Activated CD4-positive, alpha-beta memory T cell treated with anti-CD3 and anti-CD28 coated beads, Interleukin-2, amount 10 ng/mL, durations not matched to agents 7 days and 5 days (primary cell): Measurements from ENCODE around the gene EPHA7. TPM values are rescaled to one million over a fixed set of nuclear protein-coding genes. Genes with fewer than 3 reads are reported as not detected.

Experiments used
- CTCF ChIA-PET: fragments of 350-600 bp; sonication (Branson Sonifier 250); formaldehyde crosslinking; loops from one replicate; lab custom pipeline; 2021; ENCODE audit warnings: antibody characterized with exemption, inconsistent platforms; lab: Charles Lee
- POLR2A ChIA-PET: fragments of 350-600 bp; sonication (Branson Sonifier 250); formaldehyde crosslinking; loops from one replicate; lab custom pipeline; 2021; ENCODE audit warnings: antibody characterized with exemption; lab: Charles Lee
- DNase-seq: peaks from one replicate; pipeline ENCODE4 v3.0.0-alpha.2; 2020
- H3K27ac Mint-ChIP-seq: one replicate; pipeline ENCODE4 v1.8.0; 2021; ENCODE audit warnings: mild to moderate bottlenecking, mixed read lengths
- H3K27me3 Mint-ChIP-seq: one replicate; pipeline ENCODE4 v1.8.0; 2021; ENCODE audit warnings: mixed read lengths
- H3K36me3 Mint-ChIP-seq: one replicate; pipeline ENCODE4 v1.8.0; 2021; ENCODE audit warnings: low read depth, mixed read lengths
- H3K4me1 Mint-ChIP-seq: one replicate; pipeline ENCODE4 v1.8.0; 2021; ENCODE audit warnings: mixed read lengths
- H3K4me3 Mint-ChIP-seq: one replicate; pipeline ENCODE4 v1.8.0; 2021; ENCODE audit warnings: mild to moderate bottlenecking, mixed read lengths
- H3K9me3 Mint-ChIP-seq: one replicate; pipeline ENCODE4 v1.8.0; 2021; ENCODE audit warnings: mixed read lengths
- total RNA-seq, 2 experiments: library from RNA; stranded (reverse); gene quantifications; one replicate each; pipeline ENCODE4 v1.2.3, GENCODE V29; 2021

The EPHA7 gene
- total RNA-seq, 2 experiments from 2014 or later: not detected

GRCh38 chr6:93376026-93376540, 43.3 kb downstream of the EPHA7 start:
- no peaks in the 10 kb centered on the region for H3K27me3 Mint-ChIP-seq
- DNase-seq: no peak
- no peaks in the 10 kb centered on the region for H3K4me1 Mint-ChIP-seq
- H3K27ac Mint-ChIP-seq: no peak overlapping the region
- H3K36me3 Mint-ChIP-seq: no peaks in the 10 kb centered on the region
- CTCF ChIA-PET: no interaction called here
- H3K9me3 Mint-ChIP-seq: peaks cover 7% of the 10 kb centered on the region
- H3K4me3 Mint-ChIP-seq: no peak overlapping the region
- POLR2A ChIA-PET: no interaction called here

- H3K27me3 Mint-ChIP-seq: no peaks in the 10 kb centered on the region
- ChIA-PET POLR2A (no interaction called here), CTCF (no interaction called here)
- no peak overlapping the region for H3K27ac Mint-ChIP-seq
- no peaks in the 10 kb centered on the region for H3K36me3 Mint-ChIP-seq
- no peak overlapping the region for H3K4me3 Mint-ChIP-seq
- peaks cover 7% of the 10 kb centered on the region for H3K9me3 Mint-ChIP-seq
- no peak for DNase-seq
- H3K4me1 Mint-ChIP-seq: no peaks in the 10 kb centered on the region
These were observed 45.9 kb downstream of the EPHA7 start for GRCh38 chr6:93373445-93373844.

- ChIA-PET CTCF (no interaction called here), POLR2A (no interaction called here)
- peaks cover 4% of the 10 kb centered on the region for H3K9me3 Mint-ChIP-seq
- H3K27ac Mint-ChIP-seq: no peak overlapping the region
- no peak overlapping the region for H3K4me3 Mint-ChIP-seq
- no peaks in the 10 kb centered on the region for H3K27me3 Mint-ChIP-seq
- H3K4me1 Mint-ChIP-seq: no peaks in the 10 kb centered on the region
- DNase-seq: no peak
- H3K36me3 Mint-ChIP-seq: no peaks in the 10 kb centered on the region
These were observed 47.6 kb downstream of the EPHA7 start for GRCh38 chr6:93371756-93372155.

- POLR2A ChIA-PET: no interaction called here
- CTCF ChIA-PET: no interaction called here
- Mint-ChIP-seq H3K9me3 (no peaks in the 10 kb centered on the region), H3K27me3 (no peaks in the 10 kb centered on the region), H3K27ac (no peak overlapping the region), H3K36me3 (no peaks in the 10 kb centered on the region), H3K4me3 (no peak overlapping the region), H3K4me1 (no peaks in the 10 kb centered on the region)
- no peak for DNase-seq
These were observed 49.7 kb downstream of the EPHA7 start for GRCh38 chr6:93369586-93370134.

GRCh38 chr6:93366506-93366905, 52.9 kb downstream of the EPHA7 start:
- Mint-ChIP-seq H3K9me3 (no peaks in the 10 kb centered on the region), H3K4me1 (no peaks in the 10 kb centered on the region), H3K36me3 (no peaks in the 10 kb centered on the region), H3K27me3 (no peaks in the 10 kb centered on the region), H3K4me3 (no peak overlapping the region), H3K27ac (no peak overlapping the region)
- POLR2A ChIA-PET: no interaction called here
- DNase-seq: no peak
- CTCF ChIA-PET: no interaction called here

GRCh38 chr6:93365445-93365844, 53.9 kb downstream of the EPHA7 start:
- Mint-ChIP-seq H3K27ac (no peak overlapping the region), H3K4me3 (no peak overlapping the region), H3K9me3 (no peaks in the 10 kb centered on the region), H3K36me3 (no peaks in the 10 kb centered on the region), H3K27me3 (no peaks in the 10 kb centered on the region), H3K4me1 (no peaks in the 10 kb centered on the region)
- CTCF ChIA-PET: no interaction called here
- POLR2A ChIA-PET: no interaction called here
- DNase-seq: no peak

GRCh38 chr6:93358435-93358834, 60.9 kb downstream of the EPHA7 start:
- ChIA-PET CTCF (no interaction called here), POLR2A (no interaction called here)
- no peaks in the 10 kb centered on the region for H3K4me1 Mint-ChIP-seq
- H3K36me3 Mint-ChIP-seq: no peaks in the 10 kb centered on the region
- DNase-seq: no peak
- no peaks in the 10 kb centered on the region for H3K27me3 Mint-ChIP-seq
- H3K9me3 Mint-ChIP-seq: no peaks in the 10 kb centered on the region
- no peak overlapping the region for H3K4me3 Mint-ChIP-seq
- no peak overlapping the region for H3K27ac Mint-ChIP-seq

- Mint-ChIP-seq H3K9me3 (no peaks in the 10 kb centered on the region), H3K36me3 (no peaks in the 10 kb centered on the region), H3K4me1 (no peaks in the 10 kb centered on the region), H3K27ac (no peak overlapping the region), H3K4me3 (no peak overlapping the region), H3K27me3 (no peaks in the 10 kb centered on the region)
- no peak for DNase-seq
- POLR2A ChIA-PET: no interaction called here
- CTCF ChIA-PET: no interaction called here
These were observed 66.8 kb downstream of the EPHA7 start for GRCh38 chr6:93352604-93353003.

- ChIA-PET CTCF (no interaction called here), POLR2A (no interaction called here)
- no peaks in the 10 kb centered on the region for H3K4me1 Mint-ChIP-seq
- no peaks in the 10 kb centered on the region for H3K36me3 Mint-ChIP-seq
- H3K4me3 Mint-ChIP-seq: no peak overlapping the region
- no peak overlapping the region for H3K27ac Mint-ChIP-seq
- H3K9me3 Mint-ChIP-seq: no peaks in the 10 kb centered on the region
- DNase-seq: no peak
- H3K27me3 Mint-ChIP-seq: no peaks in the 10 kb centered on the region
These were observed 68.1 kb downstream of the EPHA7 start for GRCh38 chr6:93351222-93351621.

- no peaks in the 10 kb centered on the region for H3K36me3 Mint-ChIP-seq
- no peak overlapping the region for H3K27ac Mint-ChIP-seq
- no peaks in the 10 kb centered on the region for H3K9me3 Mint-ChIP-seq
- no peaks in the 10 kb centered on the region for H3K27me3 Mint-ChIP-seq
- POLR2A ChIA-PET: no interaction called here
- no peak overlapping the region for H3K4me3 Mint-ChIP-seq
- CTCF ChIA-PET: no interaction called here
- no peak for DNase-seq
- no peaks in the 10 kb centered on the region for H3K4me1 Mint-ChIP-seq
These were observed 68.6 kb downstream of the EPHA7 start for GRCh38 chr6:93350774-93351173.

GRCh38 chr6:93344333-93344835, 75.0 kb downstream of the EPHA7 start:
- no peak for DNase-seq
- H3K4me3 Mint-ChIP-seq: no peak overlapping the region
- POLR2A ChIA-PET: no interaction called here
- no peaks in the 10 kb centered on the region for H3K4me1 Mint-ChIP-seq
- no peaks in the 10 kb centered on the region for H3K36me3 Mint-ChIP-seq
- H3K27ac Mint-ChIP-seq: no peak overlapping the region
- H3K9me3 Mint-ChIP-seq: no peaks in the 10 kb centered on the region
- no peaks in the 10 kb centered on the region for H3K27me3 Mint-ChIP-seq
- CTCF ChIA-PET: no interaction called here

GRCh38 chr6:93343476-93343875, 75.9 kb downstream of the EPHA7 start:
- POLR2A ChIA-PET: no interaction called here
- Mint-ChIP-seq H3K27me3 (no peaks in the 10 kb centered on the region), H3K4me1 (no peaks in the 10 kb centered on the region), H3K36me3 (no peaks in the 10 kb centered on the region), H3K9me3 (no peaks in the 10 kb centered on the region), H3K27ac (no peak overlapping the region), H3K4me3 (no peak overlapping the region)
- CTCF ChIA-PET: no interaction called here
- DNase-seq: no peak

GRCh38 chr6:93341900-93342613, 77.3 kb downstream of the EPHA7 start:
- H3K9me3 Mint-ChIP-seq: no peaks in the 10 kb centered on the region
- H3K27me3 Mint-ChIP-seq: no peaks in the 10 kb centered on the region
- no peak overlapping the region for H3K27ac Mint-ChIP-seq
- POLR2A ChIA-PET: no interaction called here
- DNase-seq: no peak
- no peaks in the 10 kb centered on the region for H3K36me3 Mint-ChIP-seq
- H3K4me1 Mint-ChIP-seq: no peaks in the 10 kb centered on the region
- CTCF ChIA-PET: no interaction called here
- no peak overlapping the region for H3K4me3 Mint-ChIP-seq
